Stimulated activated CD4-positive, alpha-beta T cell treated with anti-CD3 and anti-CD28 coated beads, Interleukin-15, amount 100 ng/mL, for 1 hour (primary cell): ENCODE results near the gene NFKB1.
"Not testable (repeated sequence)": the region's sequence is repeated elsewhere in the genome, so short reads cannot be mapped to it uniquely, and the experiment has no call there.

Experiments used
- DNase-seq, 2 donors: peaks; one replicate each; pipeline ENCODE4 v3.0.0-alpha.2; 2020; ENCODE audit warnings: low read depth in 1 of 2, low spot score in 1 of 2

The NFKB1 gene

GRCh38 chr4:102598086-102598761 is 97.1 kb downstream of the NFKB1 start:
- DNase-seq, result no peak

- no peak for DNase-seq
These were observed 97.7 kb downstream of the NFKB1 start for GRCh38 chr4:102598762-102599374.

GRCh38 chr4:102599455-102599854 is 98.3 kb downstream of the NFKB1 start:
- no peak for DNase-seq

GRCh38 chr4:102599886-102600285 is 98.7 kb downstream of the NFKB1 start:
- no peak for DNase-seq

- DNase-seq, result no peak
These were observed 99.5 kb downstream of the NFKB1 start for GRCh38 chr4:102600689-102601088.

GRCh38 chr4:102601586-102602227 is 100.5 kb downstream of the NFKB1 start:
- DNase-seq, result no peak

- DNase-seq, result no peak
These were observed 103.2 kb downstream of the NFKB1 start for GRCh38 chr4:102604222-102604940.

GRCh38 chr4:102606261-102606660 is 105.1 kb downstream of the NFKB1 start:
- no peak for DNase-seq

- no peak for DNase-seq
These were observed 105.8 kb downstream of the NFKB1 start for GRCh38 chr4:102606846-102607450.

GRCh38 chr4:102608190-102608589 is 107.0 kb downstream of the NFKB1 start:
- no peak for DNase-seq

GRCh38 chr4:102610007-102610406 is 108.8 kb downstream of the NFKB1 start:
- DNase-seq, result no peak

GRCh38 chr4:102610476-102610875 is 109.3 kb downstream of the NFKB1 start:
- DNase-seq, result no peak

- no peak for DNase-seq
These were observed 111.1 kb downstream of the NFKB1 start for GRCh38 chr4:102612210-102612609.

- no peak for DNase-seq
These were observed 111.7 kb downstream of the NFKB1 start for GRCh38 chr4:102612824-102613366.

GRCh38 chr4:102614801-102615200 is 113.6 kb downstream of the NFKB1 start:
- no peak for DNase-seq

GRCh38 chr4:102616636-102617035 is 115.5 kb downstream of the NFKB1 start:
- DNase-seq, result no peak

GRCh38 chr4:102619021-102619420 is 117.9 kb downstream of the NFKB1 start:
- not testable (repeated sequence) for DNase-seq

GRCh38 chr4:102619776-102620631 is 118.8 kb downstream of the NFKB1 start:
- DNase-seq, result not testable (repeated sequence)

- no peak for DNase-seq
These were observed 119.7 kb downstream of the NFKB1 start for GRCh38 chr4:102620697-102621497.
